Body of pancreas (tissue), 4 donors: ENCODE results near the gene COL15A1. TPM values are rescaled to one million over a fixed set of nuclear protein-coding genes. Genes with fewer than 3 reads are reported as not detected.
A peak's percentile ranks its signal among the peaks of the same experiment; 100 is the strongest.

ENCODE experiments used
- ATAC-seq: fragments of 150-250 bp; one replicate; pipeline ENCODE4 v1.9.1; 2016
- DNase-seq, 4 donors: peaks; one replicate each; pipeline ENCODE4 v3.0.0-alpha.2; 2019
- H3K27ac ChIP-seq, 4 donors: fragments of 200-600 bp; sonication (generic); 1 replicate in 3 of 4; 2 replicates in 1 of 4; pipeline versions ENCODE4 v1.5.1 to v1.6.1; 2016 to 2019; ENCODE audit warnings: mild to moderate bottlenecking in 1 of 4, mixed read lengths in 1 of 4, moderate library complexity in 1 of 4
- H3K27me3 ChIP-seq, 2 donors: fragments of 200-600 bp; sonication (generic); one replicate each; pipeline ENCODE4 v1.6.0; 2016; ENCODE audit warnings: mild to moderate bottlenecking in 1 of 2
- H3K36me3 ChIP-seq, 2 donors: fragments of 200-600 bp; sonication (generic); replicated peaks in 1 of 2; 2 replicates each; pipeline ENCODE4 v1.5.1; 2016; ENCODE audit warnings: low read depth in 2 of 2; ENCODE audit not compliant: insufficient read depth in 1 of 2
- H3K4me1 ChIP-seq: fragments of 200-600 bp; sonication (generic); one replicate; pipeline ENCODE4 v1.6.0; 2016
- H3K4me3 ChIP-seq, 2 donors: fragments of 200-600 bp; sonication (generic); 1 replicate in 1 of 2; 2 replicates in 1 of 2; pipeline ENCODE4 v1.5.1; 2016 to 2019
- H3K9me3 ChIP-seq, 3 donors: fragments of 200-600 bp; sonication (generic); 1 replicate in 2 of 3; 2 replicates in 1 of 3; pipeline ENCODE4 v1.5.1; 2016
- POLR2A ChIP-seq, 3 donors: fragments of 450-650 bp; IDR thresholded peaks; one replicate each; pipeline ENCODE4 v1.6.1; 2016; ENCODE audit warnings: antibody characterized with exemption in 3 of 3, mild to moderate bottlenecking in 2 of 3
- WGBS, 2 donors: methylation state at CpG; one replicate each; pipeline ENCODE4 v1.1.5; 2017; 5-methylcytosine and 5-hydroxymethylcytosine counted together
- intact Hi-C: fragments of 100-400 bp; cut with DNase I; formaldehyde crosslinking; loops from one replicate; pipeline ENCODE4 v1.15.1; 2023
- total RNA-seq, 2 donors: library from RNA; depleted of rRNA; stranded (reverse); fragments of >200 nt; gene quantifications; one replicate each; pipeline ENCODE4 v1.1.0, GENCODE V29; 2016
- TF ChIP-seq, protein P1 (sequence below), 7 experiments: fragments of 450-650 bp in 4 of 7; fragments of 200-600 bp in 3 of 7; sonication (generic) in 3 of 7; IDR thresholded peaks; one replicate each; pipeline ENCODE4 v1.5.1; 2016 to 2019; ENCODE audit warnings: antibody characterized with exemption in 7 of 7

The COL15A1 gene
- total RNA-seq, 2 donors from 2014 or later, result 6.7 to 55.4 TPM

DNA sequence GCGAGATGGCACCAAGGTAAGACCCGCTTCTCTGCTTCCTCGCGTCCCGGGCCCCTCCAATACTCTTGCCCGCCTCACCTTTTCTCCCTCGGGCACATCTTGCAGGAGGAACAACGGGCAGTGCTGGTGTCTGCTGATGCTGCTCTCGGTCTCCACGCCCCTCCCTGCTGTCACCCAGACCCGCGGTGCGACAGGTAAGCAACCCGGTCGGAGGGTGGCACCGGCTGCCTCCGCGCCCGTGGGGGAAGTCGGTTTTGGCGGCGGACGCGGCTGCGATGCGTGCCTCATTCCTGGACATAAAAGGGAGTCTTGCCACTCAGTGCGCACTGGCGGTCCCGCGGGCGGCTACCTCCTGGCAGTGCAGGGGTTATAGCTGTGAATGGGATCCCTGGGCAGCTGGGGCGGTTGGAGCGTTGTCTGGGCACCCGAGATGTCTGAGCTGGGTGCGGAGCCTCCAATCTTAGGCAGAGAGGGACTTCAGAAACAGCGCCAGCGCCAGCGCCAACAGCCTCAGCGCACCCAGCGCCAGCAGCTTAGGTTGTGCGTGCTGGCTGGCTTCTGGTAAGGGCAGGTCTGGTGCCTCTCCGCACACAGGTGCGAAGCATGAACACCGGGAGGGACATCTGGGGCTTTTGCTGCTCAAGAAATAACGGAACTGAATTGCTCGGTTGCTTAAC, 488 bp downstream of the COL15A1 start:
- peak; percentile 25 to 64 (median 35) for DNase-seq
- 0 to 2% methylated on average over 16 to 46 of the region's 46 CpGs for WGBS, 2 donors
- H3K36me3 ChIP-seq, result no peaks in the 10 kb centered on the region

DNA sequence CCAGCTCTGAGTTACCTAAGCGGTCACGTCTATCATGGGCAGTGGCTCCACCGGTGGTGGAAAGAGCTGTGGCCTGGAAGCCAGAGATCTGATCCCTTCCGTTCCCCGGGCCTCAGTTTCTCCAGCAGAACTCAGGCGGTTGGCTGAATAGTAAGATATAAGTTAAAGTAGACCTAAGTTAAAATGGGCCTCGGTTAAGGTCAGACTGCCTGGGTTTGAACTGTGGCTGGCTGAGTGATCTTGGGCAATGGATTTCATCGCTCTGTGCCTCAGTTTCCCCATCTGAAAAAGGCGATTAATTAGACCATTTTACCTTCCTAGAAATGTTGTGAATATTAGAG, 997 bp downstream of the COL15A1 start:
- ATAC-seq (no peak), DNase-seq (no peak)
- H3K27ac ChIP-seq, result peak overlapping the region in 3 of 4 donors; percentile 0 to 39 (median 38)
- H3K4me1 ChIP-seq, result peaks cover 19% of the 10 kb centered on the region
- intact Hi-C loops, result no loop called here
- TF ChIP-seq, protein P1, sequence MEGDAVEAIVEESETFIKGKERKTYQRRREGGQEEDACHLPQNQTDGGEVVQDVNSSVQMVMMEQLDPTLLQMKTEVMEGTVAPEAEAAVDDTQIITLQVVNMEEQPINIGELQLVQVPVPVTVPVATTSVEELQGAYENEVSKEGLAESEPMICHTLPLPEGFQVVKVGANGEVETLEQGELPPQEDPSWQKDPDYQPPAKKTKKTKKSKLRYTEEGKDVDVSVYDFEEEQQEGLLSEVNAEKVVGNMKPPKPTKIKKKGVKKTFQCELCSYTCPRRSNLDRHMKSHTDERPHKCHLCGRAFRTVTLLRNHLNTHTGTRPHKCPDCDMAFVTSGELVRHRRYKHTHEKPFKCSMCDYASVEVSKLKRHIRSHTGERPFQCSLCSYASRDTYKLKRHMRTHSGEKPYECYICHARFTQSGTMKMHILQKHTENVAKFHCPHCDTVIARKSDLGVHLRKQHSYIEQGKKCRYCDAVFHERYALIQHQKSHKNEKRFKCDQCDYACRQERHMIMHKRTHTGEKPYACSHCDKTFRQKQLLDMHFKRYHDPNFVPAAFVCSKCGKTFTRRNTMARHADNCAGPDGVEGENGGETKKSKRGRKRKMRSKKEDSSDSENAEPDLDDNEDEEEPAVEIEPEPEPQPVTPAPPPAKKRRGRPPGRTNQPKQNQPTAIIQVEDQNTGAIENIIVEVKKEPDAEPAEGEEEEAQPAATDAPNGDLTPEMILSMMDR (IDR thresholded peaks at IDR 0.05), result no peak
- no peak for TF ChIP-seq POLR2A (IDR thresholded peaks at IDR 0.05)
- H3K36me3 ChIP-seq, result no peaks in the 10 kb centered on the region
- no peaks in the 10 kb centered on the region for H3K9me3 ChIP-seq
- WGBS, 2 donors, result 33 to 58% methylated on average over 3 to 9 of the region's 9 CpGs
- H3K27me3 ChIP-seq, result no peaks in the 10 kb centered on the region
- H3K4me3 ChIP-seq, result no peak overlapping the region

More for the DNA sequence above, 488 bp downstream of the COL15A1 start:
- H3K27ac ChIP-seq, result peak overlapping the region in 3 of 4 donors; percentile 38 to 39 (median 39)
- peak; percentile 65 for ATAC-seq
- no peaks in the 10 kb centered on the region for H3K9me3 ChIP-seq
- intact Hi-C loops, result no loop called here
- no peaks in the 10 kb centered on the region for H3K27me3 ChIP-seq
- TF ChIP-seq POLR2A (IDR thresholded peaks at IDR 0.05), result no peak
- TF ChIP-seq, protein P1 (IDR thresholded peaks at IDR 0.05), result no peak
- H3K4me1 ChIP-seq, result peaks cover 19% of the 10 kb centered on the region
- H3K4me3 ChIP-seq, result peak overlapping the region; percentile 29 to 34

DNA sequence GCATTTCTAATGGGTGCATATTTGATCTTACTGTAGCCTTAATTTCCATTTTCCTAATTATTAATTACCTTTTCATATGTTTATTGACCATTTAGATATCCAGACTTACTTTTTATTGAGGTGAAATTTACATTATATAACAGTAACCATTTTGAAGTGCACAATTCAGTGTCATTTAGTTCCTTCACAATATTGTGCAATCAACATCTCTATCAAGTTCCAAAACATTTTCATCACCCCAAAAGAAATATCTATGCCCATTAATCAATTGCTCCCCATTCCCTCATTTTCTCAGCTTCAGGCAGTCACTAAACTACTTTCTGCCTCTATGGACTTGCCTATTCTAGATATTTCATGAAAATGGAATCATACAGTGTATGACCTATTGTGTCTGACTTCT, 5.9 kb downstream of the COL15A1 start:
- Histone ChIP-seq H3K9me3 (no peaks in the 10 kb centered on the region), H3K27ac (no peak overlapping the region), H3K4me3 (no peak overlapping the region), H3K36me3 (no peaks in the 10 kb centered on the region), H3K4me1 (peaks cover 3% of the 10 kb centered on the region), H3K27me3 (no peaks in the 10 kb centered on the region)
- ATAC-seq (no peak), DNase-seq (no peak)
- TF ChIP-seq, protein P1 (IDR thresholded peaks at IDR 0.05), result no peak
- no peak for TF ChIP-seq POLR2A (IDR thresholded peaks at IDR 0.05)
- intact Hi-C loops, result no loop called here

DNA sequence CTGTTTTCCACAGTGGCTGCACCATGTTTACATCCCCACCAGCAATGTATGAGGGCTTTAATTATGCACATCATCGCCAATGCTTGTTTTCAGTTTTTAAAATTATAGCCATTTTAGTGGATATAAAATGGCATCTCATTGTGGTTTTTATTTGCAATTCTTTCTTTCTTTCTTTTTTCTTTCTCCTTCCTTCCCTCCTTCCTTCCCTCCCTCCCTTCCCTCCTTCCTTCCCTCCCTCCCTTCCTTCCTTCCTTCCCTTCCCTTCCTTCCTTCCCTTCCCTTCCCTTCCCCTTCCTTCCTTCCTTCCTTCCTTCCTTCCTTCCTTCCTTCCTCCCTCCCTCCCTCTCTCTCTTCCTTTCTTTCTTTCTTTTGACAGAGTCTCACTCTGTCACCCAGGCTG, 6.6 kb downstream of the COL15A1 start:
- no peaks in the 10 kb centered on the region for H3K4me1 ChIP-seq
- DNase-seq (no peak), ATAC-seq (no peak)
- no peaks in the 10 kb centered on the region for H3K9me3 ChIP-seq
- H3K27ac ChIP-seq, result no peak overlapping the region
- H3K4me3 ChIP-seq, result no peak overlapping the region
- 91 to 92% methylated on average over 1 of the region's 1 CpG for WGBS, 2 donors
- no peaks in the 10 kb centered on the region for H3K27me3 ChIP-seq
- no peaks in the 10 kb centered on the region for H3K36me3 ChIP-seq
- TF ChIP-seq, protein P1 (IDR thresholded peaks at IDR 0.05), result no peak
- no peak for TF ChIP-seq POLR2A (IDR thresholded peaks at IDR 0.05)
- intact Hi-C loops, result no loop called here

DNA sequence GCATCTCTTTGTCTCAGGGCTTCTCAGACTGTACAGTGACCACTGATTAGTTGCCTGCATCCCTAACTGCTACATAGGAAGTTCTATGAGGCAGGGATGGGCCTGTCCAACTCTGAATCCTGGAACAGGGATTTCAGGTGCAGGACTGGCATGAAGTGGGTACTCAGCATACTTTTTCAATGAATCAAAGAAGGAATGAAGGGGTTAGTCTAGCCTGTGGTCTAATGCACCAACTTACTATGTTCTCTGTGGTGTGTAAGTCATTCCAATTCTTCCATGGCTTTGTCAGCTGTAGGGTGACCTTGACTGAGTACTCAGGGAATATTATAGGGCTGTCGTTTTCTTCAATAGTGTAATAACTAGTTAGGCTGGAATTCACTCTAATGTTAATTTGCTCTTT, 8.3 kb downstream of the COL15A1 start:
- H3K36me3 ChIP-seq, result no peaks in the 10 kb centered on the region
- no peak for DNase-seq
- no peak for TF ChIP-seq POLR2A (IDR thresholded peaks at IDR 0.05)
- TF ChIP-seq, protein P1 (IDR thresholded peaks at IDR 0.05), result no peak
- H3K27me3 ChIP-seq, result no peaks in the 10 kb centered on the region
- H3K4me1 ChIP-seq, result no peaks in the 10 kb centered on the region
- H3K9me3 ChIP-seq, result no peaks in the 10 kb centered on the region
- intact Hi-C loops, result no loop called here
- H3K27ac ChIP-seq, result no peak overlapping the region
- no peak overlapping the region for H3K4me3 ChIP-seq
- WGBS, 2 donors, result 36 to 58% methylated on average over 1 of the region's 1 CpG
- ATAC-seq, result no peak
